AG04449 (cell line): Measurements from ENCODE around the gene UBQLN2.
"Not testable (repeated sequence)": the region's sequence is repeated elsewhere in the genome, so short reads cannot be mapped to it uniquely, and the experiment has no call there.

Source experiments
- CTCF ChIA-PET: fragments of 350-600 bp; formaldehyde crosslinking; extraction: SDS; loops from one replicate; lab custom pipeline; 2021; ENCODE audit warnings: antibody characterized with exemption; lab: Yijun Ruan, JAX
- POLR2A ChIA-PET: fragments of 400-600, 350-600 bp; formaldehyde crosslinking; extraction: SDS; loops from one replicate; lab custom pipeline; 2020; ENCODE audit warnings: antibody characterized with exemption, inconsistent platforms; lab: Yijun Ruan, JAX
- DNase-seq: peaks from one replicate; pipeline ENCODE4 v3.0.0-alpha.2; 2010; ENCODE audit warnings: low read depth, low spot score
- H3K4me3 ChIP-seq: 2 replicates; pipeline ENCODE4 v1.5.1; 2011; ENCODE audit warnings: low read depth, mild to moderate bottlenecking, control low read depth, low read length
- CTCF ChIP-seq: IDR thresholded peaks from one replicate; pipeline ENCODE4 v1.5.1; 2011; ENCODE audit warnings: mild to moderate bottlenecking, moderate library complexity, low read length, control low read depth, inconsistent platforms; ENCODE audit not compliant: insufficient read depth; ENCODE audit errors: missing control alignments

The UBQLN2 gene

GRCh38 chrX:56563231-56564161 lies at the start of gene UBQLN2:
TSS of gene UBQLN2 (plus strand) at chrX:56563627. CDS start at chrX:56563874, 247 bp downstream.
- ChIA-PET CTCF (interaction anchor here (1.0 kb wide), 1 partner anchor 165 kb away, joined by 3 read pairs; no protein-coding TSS in a partner anchor), POLR2A (interaction anchor here (0.7 kb wide), 1 partner anchor 11 kb away, joined by 3 read pairs; no protein-coding TSS in a partner anchor)

GRCh38 chrX:56519642-56520041 lies 43.8 kb upstream of the UBQLN2 start:
- H3K4me3 ChIP-seq = no peak overlapping the region
- POLR2A ChIA-PET = no interaction called here
- no peak for DNase-seq
- CTCF ChIA-PET = no interaction called here
- TF ChIP-seq CTCF = no peak

More at GRCh38 chrX:56563231-56564161, at the start of gene UBQLN2:
- TF ChIP-seq CTCF = peak; percentile 17
- DNase-seq = no peak
- H3K4me3 ChIP-seq = peak within 1 kb of the TSS; percentile 65

GRCh38 chrX:56529482-56530007 lies 33.9 kb upstream of the UBQLN2 start:
- H3K4me3 ChIP-seq, DNase-seq, POLR2A ChIA-PET, CTCF ChIA-PET: not testable (repeated sequence)

- no peak for DNase-seq
- H3K4me3 ChIP-seq = no peak overlapping the region
- ChIA-PET POLR2A (no interaction called here), CTCF (no interaction called here)
- no peak for TF ChIP-seq CTCF
Measured at GRCh38 chrX:56530011-56530410, 33.4 kb upstream of the UBQLN2 start.

- TF ChIP-seq CTCF = no peak
- no peak for DNase-seq
- CTCF ChIA-PET = no interaction called here
- POLR2A ChIA-PET = no interaction called here
- no peak overlapping the region for H3K4me3 ChIP-seq
Measured at GRCh38 chrX:56550667-56551066, 12.8 kb upstream of the UBQLN2 start.

- no peak for DNase-seq
- H3K4me3 ChIP-seq = no peak overlapping the region
- ChIA-PET CTCF (no interaction called here), POLR2A (no interaction called here)
- no peak for TF ChIP-seq CTCF
Measured at GRCh38 chrX:56554870-56555269, 8.6 kb upstream of the UBQLN2 start.
